ENCODE results near the gene OR2T3.
"Not testable (repeated sequence)": the region's sequence is repeated elsewhere in the genome, so short reads cannot be mapped to it uniquely, and the experiment has no call there.

GRCh38 chr1:248448409-248449074 is 24.6 kb upstream of the OR2T3 start:
- TF ChIP-seq POLR2A (IDR thresholded peaks at IDR 0.05; ENCODE audit: low read length); GATA1 (IDR thresholded peaks at IDR 0.05; ENCODE audit: low read depth, low read length): not testable (repeated sequence)

Data from erythroblast (primary cell).